RWPE1 (cell line): ENCODE data around the gene SSH2.
"Not testable (repeated sequence)": the region's sequence is repeated elsewhere in the genome, so short reads cannot be mapped to it uniquely, and the experiment has no call there.

Source experiments
- CTCF ChIA-PET: fragments of 350-600 bp; sonication (Branson Sonifier 250); formaldehyde crosslinking; extraction: SDS; loops from one replicate; lab custom pipeline; 2021; lab: Yijun Ruan, JAX
- POLR2A ChIA-PET: fragments of 400-600 bp; formaldehyde crosslinking; extraction: SDS; loops from one replicate; lab custom pipeline; 2020; ENCODE audit warnings: antibody characterized with exemption; ENCODE audit not compliant: low non-redundant PET; lab: Yijun Ruan, JAX
- DNase-seq: peaks from one replicate; pipeline ENCODE4 v3.0.0; 2012; ENCODE audit warnings: low spot score
- H3K27ac ChIP-seq: fragments of 450-650 bp; 2 replicates; pipeline ENCODE4 v1.5.1; 2017
- CTCF ChIP-seq: fragments of 450-650 bp; conservative IDR thresholded peaks from 2 replicates; pipeline ENCODE4 v1.5.1; 2017; ENCODE audit warnings: low read depth, mild to moderate bottlenecking

SSH2 gene

GRCh38 chr17:29793501-29793900 lies 136.5 kb downstream of the SSH2 start:
- CTCF ChIA-PET, result no interaction called here

GRCh38 chr17:29791336-29792080 lies 138.5 kb downstream of the SSH2 start:
- H3K27ac ChIP-seq, result no peak overlapping the region
- CTCF ChIA-PET, result interaction anchor here (0.5 to 1.1 kb wide), 5 partner anchors 16 to 139 kb away, joined by 3 to 9 read pairs (median 6); no protein-coding TSS in a partner anchor
- no peak for DNase-seq
- POLR2A ChIA-PET, result no interaction called here
- no peak for TF ChIP-seq CTCF

More at GRCh38 chr17:29793501-29793900, 136.5 kb downstream of the SSH2 start:
- no peak overlapping the region for H3K27ac ChIP-seq
- no peak for TF ChIP-seq CTCF
- DNase-seq, result no peak
- POLR2A ChIA-PET, result no interaction called here

- CTCF ChIA-PET, result interaction anchor here (0.6 kb wide), 1 partner anchor 150 kb away, joined by 7 read pairs; no protein-coding TSS in a partner anchor
- POLR2A ChIA-PET, result no interaction called here
- no peak for DNase-seq
- TF ChIP-seq CTCF, result no peak
- no peak overlapping the region for H3K27ac ChIP-seq
Observed at GRCh38 chr17:29789196-29790170, 140.5 kb downstream of the SSH2 start.

- POLR2A ChIA-PET, result no interaction called here
- no peak overlapping the region for H3K27ac ChIP-seq
- DNase-seq, result no peak
- CTCF ChIA-PET, result no interaction called here
- no peak for TF ChIP-seq CTCF
Observed at GRCh38 chr17:29787995-29788394, 142.0 kb downstream of the SSH2 start.

- ChIA-PET POLR2A (no interaction called here), CTCF (no interaction called here)
- DNase-seq, result no peak
- TF ChIP-seq CTCF, result no peak
- no peak overlapping the region; the same call in 1 of the 2 replicates for H3K27ac ChIP-seq
Observed at GRCh38 chr17:29782917-29783316, 147.1 kb downstream of the SSH2 start.

GRCh38 chr17:29779812-29780190 lies 150.2 kb downstream of the SSH2 start:
- POLR2A ChIA-PET, DNase-seq: not testable (repeated sequence)
- CTCF ChIA-PET, result interaction anchor here (0.5 to 6.0 kb wide), 12 partner anchors 16 to 198 kb away, joined by 3 to 24 read pairs (median 4); no protein-coding TSS in a partner anchor
- H3K27ac ChIP-seq, result peak overlapping the region; percentile 57
